A204.1 (cell line): ENCODE results near the gene MED29.
"Not testable (repeated sequence)": the region's sequence is repeated elsewhere in the genome, so short reads cannot be mapped to it uniquely, and the experiment has no call there.

Experiments
- FAIRE-seq: peaks from 2 replicates; lab custom pipeline; 2012; peaks lifted over from hg19 to GRCh38; lab: Jason Lieb, UNC

The MED29 gene

DNA sequence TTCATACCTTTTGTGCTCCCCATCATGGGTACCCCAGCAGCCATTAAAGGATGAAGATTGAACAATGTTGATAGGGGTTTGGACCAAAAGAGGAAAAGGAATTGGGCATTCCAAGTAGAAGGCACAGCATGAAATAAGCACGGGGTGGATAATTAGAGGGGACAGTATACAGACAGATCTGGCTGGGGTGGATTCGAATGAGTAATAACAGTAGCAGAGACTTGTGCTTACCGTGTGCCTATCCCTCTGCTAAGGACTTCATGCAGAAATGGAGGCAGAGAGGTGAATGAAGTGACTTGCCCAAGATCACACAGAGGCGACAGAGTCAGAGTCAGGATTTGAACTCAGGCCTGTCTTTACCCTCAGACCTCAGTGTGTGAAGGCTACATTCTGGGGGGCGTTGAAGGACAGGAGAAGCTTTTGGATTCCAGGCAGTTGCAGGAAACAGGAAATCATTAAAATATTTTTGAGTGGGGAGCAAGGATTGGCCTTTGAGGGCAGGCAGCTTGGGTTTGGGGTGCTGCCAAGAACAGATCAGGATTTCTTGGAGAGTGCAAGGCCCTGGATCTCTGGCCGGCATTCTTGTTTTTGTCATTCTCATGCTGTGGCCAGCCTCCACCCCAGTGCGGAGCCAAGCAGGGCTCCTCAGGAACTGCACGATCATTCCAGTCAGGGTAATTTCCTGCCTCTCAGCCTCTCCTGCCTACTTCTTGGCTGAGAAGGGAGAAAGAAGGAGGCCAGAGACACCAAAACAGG is 19.0 kb upstream of the MED29 start:
- FAIRE-seq = no peak

DNA sequence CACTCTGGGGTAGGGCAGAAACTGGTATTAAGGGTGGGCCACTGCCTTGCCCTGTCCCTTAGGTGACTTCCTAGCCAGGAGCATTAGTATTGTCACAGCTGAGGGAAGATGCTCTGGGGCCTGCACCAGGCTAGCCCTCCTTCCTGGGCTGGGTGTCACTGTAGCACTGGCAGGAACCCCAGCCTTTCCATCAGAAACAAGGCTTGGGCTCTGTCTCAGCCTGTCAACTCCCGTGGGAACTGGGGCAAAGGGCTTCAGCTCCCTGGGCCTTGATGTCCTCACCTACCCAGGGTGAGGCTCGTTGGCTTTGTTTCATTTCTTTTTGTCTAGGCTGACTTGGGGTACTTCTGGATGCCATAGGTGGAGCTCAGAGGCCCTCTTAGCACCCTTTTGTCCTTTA is 18.2 kb upstream of the MED29 start:
- FAIRE-seq = no peak

DNA sequence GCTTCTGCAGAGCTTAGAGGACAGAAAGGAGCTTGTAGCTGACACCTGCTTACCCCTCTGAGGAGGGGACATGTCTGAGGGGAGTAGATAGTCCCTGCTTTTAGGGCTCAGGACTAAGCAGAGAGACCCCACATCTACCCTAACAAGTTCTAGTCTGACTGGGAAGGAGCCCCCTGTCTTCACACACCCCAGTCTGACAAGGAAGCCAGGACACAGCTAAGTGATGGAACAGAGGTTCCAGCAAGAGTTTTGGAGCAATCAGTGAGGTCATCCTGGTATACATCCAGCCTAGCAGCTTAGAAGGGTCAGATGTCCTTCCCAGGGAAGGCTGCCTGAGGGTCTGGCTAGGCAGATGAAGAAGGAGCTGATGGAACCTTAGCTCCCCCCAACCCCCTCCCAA is 15.2 kb upstream of the MED29 start:
- FAIRE-seq = no peak

DNA sequence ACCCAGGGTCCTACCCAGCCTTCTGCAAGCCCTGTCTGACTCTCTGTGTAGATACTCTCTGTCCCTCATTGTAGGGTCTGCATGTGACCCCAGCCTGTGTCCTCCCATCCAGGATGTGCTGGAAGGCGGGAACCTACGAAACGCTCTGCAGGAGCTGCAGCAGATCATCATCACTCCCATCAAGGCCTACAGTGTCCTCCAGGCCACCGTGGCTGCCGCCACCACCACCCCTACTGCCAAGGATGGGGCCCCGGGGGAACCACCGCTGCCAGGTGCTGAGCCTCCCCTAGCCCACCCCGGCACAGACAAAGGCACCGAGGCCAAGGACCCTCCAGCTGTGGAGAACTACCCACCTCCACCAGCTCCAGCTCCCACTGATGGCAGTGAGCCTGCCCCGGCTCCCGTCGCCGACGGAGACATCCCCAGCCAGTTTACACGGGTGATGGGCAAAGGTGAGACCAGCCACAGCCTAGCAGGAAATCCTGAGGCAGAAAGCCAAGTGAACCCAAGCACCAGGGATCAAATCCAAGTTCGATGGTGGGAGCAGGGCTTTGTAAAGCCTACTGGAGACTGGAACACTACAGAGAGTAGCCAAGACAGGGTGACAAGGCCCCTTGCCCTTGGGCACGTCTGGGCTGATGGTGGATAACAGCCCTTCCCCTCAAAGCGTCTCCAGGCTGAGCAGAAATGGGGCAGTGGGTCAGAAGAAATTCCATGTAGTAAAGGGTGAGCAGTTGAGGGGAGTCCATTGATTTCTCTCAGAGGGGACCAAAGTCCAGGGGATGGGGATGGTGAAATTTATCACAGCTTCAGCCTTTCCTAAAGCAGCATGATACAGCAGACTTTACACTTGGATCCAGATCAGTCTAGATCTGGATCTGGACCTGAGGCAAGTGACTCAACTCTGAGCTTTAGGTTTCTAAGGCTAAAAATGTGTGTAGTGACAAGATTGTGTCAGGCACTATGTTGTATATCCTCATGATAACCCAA is 13.5 kb upstream of the MED29 start:
- FAIRE-seq = no peak

DNA sequence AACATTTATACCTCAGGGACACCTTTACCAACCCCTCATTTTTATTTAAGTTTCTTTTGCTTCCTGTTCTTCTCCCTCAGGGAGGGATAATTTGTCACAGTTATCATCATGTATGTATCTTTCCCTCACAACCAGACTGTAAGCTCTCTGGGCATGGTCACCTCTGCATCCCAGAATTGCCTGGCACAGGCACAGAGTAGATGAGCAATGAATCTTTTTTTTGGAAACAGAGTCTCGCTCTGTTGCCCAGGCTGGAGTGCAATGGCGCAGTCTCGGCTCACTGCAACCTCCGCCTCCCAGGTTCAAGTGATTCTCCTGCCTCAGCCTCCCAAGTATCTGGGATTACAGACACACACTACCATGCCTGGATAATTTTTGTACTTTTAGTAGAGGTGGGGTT is 11.8 kb upstream of the MED29 start:
- FAIRE-seq = not testable (repeated sequence)

DNA sequence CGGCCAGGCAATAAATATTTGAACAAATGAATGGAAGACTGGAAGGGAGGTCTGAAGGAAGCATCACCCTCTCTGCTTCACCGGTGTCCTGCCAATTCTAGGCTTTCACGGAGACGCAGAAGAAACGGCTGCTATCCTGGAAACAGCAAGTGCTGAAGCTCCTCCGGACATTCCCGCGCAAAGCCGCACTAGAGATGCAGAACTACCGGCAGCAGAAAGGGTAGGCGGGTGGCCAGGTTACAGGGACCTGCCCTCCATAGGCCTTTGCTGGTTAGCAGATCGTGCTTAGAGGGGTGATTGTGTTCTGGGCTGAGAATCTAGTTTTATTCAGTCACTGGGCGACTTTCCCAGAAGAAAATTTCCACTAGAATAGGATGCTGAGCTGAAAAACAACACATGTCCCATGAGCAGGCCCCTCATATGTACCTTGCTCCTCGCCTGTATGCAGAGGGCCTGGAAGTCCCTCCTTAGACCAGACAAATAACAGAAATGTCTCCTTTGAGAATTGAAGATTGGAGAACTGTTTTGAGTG is 11.2 kb upstream of the MED29 start:
- no peak for FAIRE-seq

DNA sequence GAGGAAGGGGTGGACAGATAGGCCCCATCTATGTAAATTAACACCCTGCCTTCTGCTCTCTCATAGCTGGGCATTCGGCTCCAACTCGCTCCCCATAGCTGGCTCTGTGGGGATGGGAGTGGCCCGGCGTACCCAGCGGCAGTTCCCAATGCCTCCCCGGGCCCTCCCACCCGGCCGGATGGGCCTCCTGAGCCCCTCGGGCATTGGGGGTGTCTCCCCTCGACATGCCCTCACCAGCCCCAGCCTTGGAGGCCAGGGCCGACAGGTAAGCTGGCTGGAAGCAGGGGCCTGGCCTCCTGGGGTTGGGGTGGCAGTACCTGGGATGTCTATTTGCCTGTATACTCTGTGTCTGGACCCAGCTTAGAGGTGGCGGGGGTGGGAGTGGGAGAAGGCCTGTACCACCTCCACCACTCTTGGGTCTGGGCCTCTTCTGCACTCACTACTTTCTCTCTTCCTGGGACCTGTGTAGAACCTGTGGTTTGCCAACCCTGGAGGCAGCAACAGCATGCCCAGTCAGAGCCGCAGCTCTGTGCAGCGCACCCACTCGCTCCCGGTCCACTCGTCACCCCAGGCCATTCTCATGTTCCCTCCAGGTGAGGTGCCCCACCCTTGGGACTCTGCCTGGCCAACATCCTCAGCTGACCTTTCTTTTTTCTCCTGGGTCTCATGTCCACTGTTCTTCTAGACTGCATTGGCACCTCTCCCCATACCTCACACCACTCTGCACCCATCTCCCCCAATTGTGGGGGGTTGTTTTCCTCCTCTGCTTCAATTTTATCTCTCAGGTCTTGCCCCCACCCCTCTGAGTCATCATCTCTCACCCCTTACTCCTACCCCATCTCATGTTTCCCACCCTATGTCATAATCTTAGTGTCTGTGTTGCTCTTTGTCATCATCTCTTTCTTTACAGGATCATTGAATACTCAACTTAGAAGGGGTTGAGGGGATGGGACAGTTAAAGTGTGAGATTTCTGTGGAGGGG is 10.4 kb upstream of the MED29 start:
- FAIRE-seq = no peak

DNA sequence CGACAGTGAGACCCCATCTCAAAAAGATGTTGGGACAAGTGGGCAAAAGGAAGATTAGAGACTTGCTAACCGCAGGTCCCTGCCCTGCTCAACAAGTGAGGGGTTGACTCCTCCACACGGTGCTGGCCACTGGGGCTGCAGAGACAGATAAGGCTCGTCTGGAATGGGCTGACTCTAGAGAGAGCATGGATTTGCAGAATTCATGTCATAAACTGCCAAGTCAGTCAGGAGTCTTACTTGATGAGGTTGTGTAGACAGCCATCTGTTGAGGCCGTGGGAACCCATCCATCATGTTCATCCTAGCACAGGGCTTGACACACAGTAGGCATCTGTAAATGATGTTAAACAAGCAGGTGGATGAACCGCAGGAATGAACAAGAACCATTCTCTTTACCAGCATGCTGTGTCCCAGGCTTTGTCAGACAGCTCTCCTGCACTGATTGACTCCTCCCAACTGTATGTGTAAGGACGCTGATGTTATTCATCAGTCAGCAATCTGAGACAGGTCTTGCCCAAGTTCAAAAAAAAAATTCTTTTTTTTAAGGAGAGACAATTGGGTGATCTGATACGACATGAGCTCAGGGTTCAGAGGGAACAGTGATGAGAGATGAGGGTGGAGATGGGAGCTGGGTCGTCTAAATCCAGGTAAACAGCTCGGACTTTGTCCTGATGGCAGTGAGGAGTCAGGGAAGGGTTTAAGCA is 9.1 kb upstream of the MED29 start:
- no peak for FAIRE-seq

DNA sequence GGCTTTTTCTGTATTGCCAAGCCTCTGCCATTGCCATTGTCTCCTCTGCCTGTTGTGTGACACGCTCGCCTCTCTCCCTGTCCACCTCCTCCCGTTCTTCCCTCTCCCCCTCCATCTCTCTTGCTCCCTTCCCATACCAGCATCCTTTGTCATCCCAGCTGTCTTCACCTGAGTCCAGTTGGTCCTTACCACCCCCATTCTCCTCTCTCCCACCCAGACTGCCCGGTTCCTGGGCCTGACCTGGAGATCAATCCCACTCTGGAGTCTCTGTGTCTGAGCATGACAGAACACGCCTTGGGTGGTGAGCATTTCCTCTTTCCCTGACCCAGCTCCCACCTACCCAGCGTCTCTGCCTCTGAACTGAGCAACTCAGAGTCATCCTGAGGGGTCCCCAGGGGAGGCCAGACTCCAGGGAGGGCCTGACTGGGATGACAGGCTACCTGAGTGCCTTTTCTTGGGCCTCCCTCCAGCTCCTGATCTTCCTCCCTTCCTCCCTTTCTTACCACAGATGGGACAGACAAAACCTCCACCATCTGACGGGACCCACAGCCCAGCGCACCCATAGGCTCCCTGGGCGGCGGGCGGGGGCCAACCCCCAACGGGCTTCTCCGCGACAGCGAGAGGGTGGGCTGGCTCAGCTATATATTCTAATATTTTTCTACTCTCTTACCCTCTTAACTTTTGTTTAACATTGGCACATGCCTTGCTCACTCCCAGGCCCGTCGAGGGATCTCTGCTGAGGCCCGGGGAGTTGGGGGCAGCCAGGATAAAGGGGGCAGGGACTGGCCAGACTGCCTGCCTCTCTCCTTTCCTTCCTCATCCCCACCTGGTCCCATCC is 8.0 kb upstream of the MED29 start:
- FAIRE-seq = no peak

DNA sequence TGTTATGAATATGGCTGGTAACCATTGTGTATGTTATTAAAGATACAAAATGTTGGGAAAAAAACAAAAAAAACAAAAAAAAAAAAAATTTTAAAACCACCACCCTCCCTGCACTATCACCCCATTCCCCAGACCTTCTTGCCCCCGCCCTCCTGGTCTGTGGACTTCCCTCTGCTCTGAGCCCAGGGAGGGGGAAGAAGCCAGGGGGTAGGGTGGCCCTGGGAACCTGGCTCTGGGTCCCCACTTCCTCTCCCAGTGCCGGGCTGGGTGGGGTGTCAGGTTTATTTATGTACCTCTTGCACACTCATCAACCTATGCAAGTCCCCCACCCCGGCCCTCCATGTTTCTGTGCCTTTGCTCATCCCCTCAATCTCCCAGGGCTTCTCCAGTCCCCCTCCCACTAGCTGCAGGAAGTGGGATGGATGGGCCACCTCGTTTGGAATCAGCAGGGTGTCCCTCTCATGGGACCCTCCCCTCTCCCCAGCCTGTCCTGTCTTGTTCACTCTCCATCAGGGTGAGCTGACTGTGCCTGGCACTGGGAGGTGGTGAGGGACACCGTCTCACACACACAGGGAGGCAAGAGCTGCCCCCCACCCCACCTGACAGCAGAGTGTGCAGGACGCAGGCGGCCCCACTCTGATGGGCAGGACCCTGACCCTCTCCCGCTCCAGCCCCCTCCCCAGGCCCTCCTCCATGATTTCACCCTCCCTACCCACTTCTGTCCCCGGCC is 6.2 kb upstream of the MED29 start:
- no peak for FAIRE-seq

DNA sequence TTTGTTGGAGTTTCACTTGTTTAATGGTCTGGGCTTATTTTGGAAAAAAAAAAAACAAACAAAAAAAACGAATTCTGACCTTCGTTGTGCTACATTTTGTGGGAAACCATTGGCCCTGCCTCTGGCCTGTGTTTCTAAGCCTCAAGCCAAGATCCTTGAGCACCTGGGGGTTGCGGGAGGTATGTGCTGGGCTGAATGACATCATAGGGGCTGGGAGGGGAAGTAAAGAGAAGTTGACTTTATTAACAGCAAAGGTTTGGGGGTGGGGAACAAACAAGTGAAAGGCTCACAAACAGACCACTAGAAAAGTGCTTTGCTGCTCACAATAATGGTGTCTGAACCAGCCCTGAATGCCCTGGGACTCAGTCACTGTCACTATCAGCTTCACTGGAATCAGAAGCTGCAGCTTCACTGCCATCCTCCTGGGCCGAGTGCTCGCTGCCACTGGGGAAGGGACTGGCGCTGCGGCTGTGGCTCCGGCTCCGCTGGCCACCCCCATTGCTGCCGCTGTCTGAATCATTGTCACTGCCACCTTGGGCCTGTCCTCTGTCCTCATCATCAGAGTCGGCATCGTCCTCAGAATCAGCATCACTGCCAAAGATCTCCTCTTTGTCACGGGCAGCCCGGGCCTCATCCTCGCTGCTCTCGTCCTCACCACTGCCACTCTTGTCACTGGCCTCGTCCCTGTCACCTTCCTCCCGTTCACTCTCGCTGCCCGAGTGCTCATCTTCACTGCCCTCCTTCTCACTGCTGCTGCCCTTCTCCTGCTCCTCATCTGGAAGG is 5.4 kb upstream of the MED29 start:
- FAIRE-seq = no peak

DNA sequence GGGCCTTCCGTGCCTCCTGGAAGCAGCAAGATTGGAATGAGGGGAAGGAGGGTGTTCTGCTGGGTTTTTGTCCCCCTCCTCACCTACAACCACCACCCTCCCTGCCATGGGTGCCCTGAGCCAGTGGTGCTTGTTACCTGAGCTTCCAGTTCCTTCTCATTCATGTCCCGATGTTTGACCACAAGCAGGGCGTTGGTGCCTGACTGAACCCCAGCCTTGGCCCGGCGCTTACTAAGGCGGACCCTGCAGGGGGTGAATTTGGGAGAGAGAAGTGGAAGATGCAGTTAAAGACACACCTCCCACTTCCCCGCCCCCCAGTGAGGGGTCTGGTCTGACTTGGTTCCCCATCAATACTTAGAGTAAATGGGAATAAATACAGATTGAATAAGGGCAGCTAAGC is 4.6 kb upstream of the MED29 start:
- FAIRE-seq = no peak

DNA sequence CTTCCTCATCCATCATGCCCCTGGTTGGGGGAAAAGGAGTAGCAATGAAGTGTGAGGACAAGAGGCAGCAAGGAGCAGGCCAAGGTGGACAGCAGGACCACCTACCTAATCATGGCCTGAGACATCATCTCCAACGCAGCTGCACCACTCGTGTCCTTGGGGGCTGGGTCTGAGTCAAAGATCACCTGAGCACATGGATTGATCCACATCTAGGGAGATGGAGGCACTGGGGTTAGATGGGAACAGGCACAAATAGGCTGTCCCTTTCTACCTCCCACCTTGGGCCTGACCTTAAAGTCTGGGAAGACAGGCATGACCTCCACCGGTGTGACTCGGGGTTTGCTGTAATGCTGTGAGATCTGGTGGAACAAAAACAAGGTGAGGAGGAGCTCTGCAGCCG is 2.5 kb upstream of the MED29 start:
- no peak for FAIRE-seq

DNA sequence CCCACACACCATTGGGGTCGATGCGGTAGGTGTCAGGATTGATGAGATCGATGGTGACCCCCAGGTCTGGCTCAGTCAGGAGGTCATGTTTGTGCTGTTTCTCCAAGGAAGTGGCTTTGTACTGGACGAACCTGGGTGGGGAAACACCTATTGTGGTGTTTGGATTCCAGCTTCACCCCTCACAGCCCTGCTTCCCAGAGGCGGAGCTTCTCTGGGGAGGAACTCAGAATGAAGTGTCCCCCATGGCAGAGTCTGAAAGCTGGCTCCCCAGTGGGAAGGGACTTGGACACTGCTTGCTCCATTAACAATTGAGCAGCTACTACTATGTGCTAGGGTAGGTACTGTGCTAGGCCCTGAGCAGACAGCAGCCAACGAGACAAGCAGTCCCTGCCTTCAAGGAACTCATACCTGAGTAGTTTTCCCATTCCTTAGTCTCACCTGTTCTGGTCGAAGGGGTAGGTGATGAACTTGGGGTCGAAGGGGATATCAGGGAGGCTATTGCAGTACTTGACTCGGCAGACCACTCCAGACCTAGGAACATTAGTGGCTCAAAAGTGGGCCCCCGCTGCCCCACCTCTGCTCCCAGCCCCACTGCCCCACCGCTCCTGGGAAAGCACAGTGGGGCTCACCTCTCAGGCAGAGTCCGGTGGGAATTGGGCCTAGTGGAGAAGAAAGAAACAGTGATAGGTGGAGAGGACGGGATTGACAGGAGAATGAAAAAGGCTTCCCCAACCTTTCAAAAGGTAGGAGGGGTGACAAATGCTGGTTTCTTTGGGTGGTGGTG is 1.4 kb upstream of the MED29 start:
- no peak for FAIRE-seq

DNA sequence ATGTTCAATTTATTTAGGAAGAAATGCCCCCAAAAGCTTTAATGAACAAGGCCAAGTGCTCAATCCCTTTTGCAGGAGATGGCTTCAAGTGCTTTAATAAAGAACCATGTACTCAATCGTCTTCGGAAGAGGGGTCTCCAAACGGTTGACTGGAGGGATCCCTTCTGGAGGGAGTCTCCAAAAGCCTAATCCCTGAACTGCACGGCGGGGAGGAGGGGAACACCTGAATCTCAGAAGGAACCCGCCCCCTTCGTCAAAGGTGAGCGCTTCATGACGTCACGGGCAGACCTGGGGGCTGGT is 777 bp upstream of the MED29 start:
- FAIRE-seq = no peak

DNA sequence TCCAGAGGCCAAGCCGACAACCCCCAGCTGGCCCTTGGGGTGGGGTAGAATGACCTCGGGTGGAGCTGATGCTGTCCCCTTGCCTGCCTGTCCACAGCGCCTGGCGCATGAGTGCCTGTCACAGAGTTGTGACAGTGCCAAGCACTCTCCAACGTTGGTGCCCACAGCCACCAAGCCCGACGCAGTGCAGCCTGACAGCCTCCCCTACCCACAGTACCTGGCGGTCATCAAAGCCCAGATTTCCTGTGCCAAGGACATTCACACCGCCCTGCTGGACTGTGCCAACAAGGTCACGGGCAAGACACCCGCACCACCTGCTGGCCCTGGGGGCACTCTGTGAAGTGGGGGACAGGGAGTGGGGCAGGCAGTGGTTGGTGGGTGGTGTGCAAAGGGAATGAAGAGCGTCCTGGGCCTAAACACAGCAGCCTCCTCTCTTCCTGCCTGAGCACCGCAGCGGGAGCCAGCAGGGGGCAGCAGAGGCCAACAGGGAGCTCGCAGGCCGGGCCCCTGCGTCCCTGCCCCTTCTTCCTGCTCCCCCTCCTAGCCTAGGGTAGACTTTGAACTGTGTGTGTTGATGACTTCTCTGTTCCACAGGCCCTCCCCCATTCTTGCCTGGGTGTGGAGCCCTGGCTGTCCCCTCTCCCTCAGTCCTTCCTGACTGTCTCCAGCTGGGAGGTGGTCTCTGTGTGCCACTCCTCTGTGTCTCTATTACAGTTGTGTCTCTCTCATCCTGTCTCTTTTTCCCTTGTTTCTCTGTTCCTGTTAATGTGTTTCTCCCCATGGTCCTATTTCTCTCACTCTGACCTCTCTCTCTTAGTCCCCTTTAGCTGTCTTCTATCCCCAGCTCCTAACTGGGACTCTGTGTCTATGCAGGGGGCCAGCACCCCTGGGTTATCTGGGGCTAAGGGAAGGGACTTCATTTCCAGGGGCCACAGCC is 6.5 kb downstream of the MED29 start:
- FAIRE-seq = no peak

DNA sequence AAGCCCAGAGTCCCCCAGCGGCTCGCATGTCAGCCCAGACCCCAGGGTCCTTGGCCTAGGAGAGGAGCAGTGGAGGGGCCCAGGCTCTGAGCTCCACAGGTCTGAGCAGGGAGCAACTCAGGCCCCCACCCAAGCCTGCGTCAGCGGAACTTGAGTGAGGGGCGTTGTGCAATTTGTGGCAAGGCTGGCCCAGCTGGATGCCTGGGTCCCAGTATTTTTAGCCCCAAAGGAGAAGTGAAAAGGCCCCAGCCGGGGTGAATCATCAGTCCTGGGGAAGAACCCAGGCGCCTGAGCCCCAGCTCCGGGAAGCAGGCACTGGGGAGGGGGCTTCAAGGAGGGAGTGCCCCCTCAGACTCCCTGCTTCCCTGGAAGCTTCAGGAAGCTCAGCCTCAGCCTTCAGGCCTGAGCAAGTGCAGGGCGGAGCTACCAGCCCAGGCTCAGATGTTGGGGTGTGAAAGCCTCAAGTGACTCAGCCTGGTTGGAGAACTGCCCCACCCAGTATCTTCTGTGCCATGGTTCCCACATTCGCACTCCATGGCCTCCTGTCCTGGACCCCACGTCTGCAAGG is 7.2 kb downstream of the MED29 start:
- no peak for FAIRE-seq
